Breast epithelium (tissue), 3 donors: Measurements from ENCODE around the gene CCT3.

Experiments
- CTCF ChIP-seq, 3 donors: fragments of 450-650 bp; IDR thresholded peaks; one replicate each; pipeline ENCODE4 v1.5.1; 2016 to 2017; ENCODE audit warnings: antibody characterized with exemption in 3 of 3, mild to moderate bottlenecking in 3 of 3, moderate library complexity in 3 of 3
- POLR2A ChIP-seq: fragments of 450-650 bp; IDR thresholded peaks from one replicate; pipeline ENCODE4 v1.6.1; 2016; ENCODE audit warnings: antibody characterized with exemption, mild to moderate bottlenecking, moderate library complexity

- no peak for TF ChIP-seq CTCF (IDR thresholded peaks at IDR 0.05)
- TF ChIP-seq POLR2A: no peak
These were observed 39.1 kb upstream of the CCT3 start for GRCh38 chr1:156376958-156377919.
